UCSD-AML1 (cell line): ENCODE data around the gene LYPD6.
"Not testable (repeated sequence)": the region's sequence is repeated elsewhere in the genome, so short reads cannot be mapped to it uniquely, and the experiment has no call there.

Experiments
- DNase-seq: peaks from one replicate; lab custom pipeline; 2025; ENCODE audit not compliant: unreplicated experiment; lab: John Stamatoyannopoulos, UW

Gene LYPD6

GRCh38 chr2:149499204-149499603 lies 168.8 kb downstream of the LYPD6 start:
- not testable (repeated sequence) for DNase-seq

- DNase-seq, result not testable (repeated sequence)
Observed at GRCh38 chr2:149506808-149507207, 176.4 kb downstream of the LYPD6 start.

- DNase-seq, result no peak
Observed at GRCh38 chr2:149507974-149508373, 177.6 kb downstream of the LYPD6 start.

- DNase-seq, result no peak
Observed at GRCh38 chr2:149513461-149513860, 183.1 kb downstream of the LYPD6 start.
